ENCODE data around the gene SLC25A33. TPM values are rescaled to one million over a fixed set of nuclear protein-coding genes. Genes with fewer than 3 reads are reported as not detected.

Gene SLC25A33
- total and polyA plus RNA-seq, 2 experiments from 2014 or later: 13.3 to 18.8 TPM

DNA sequence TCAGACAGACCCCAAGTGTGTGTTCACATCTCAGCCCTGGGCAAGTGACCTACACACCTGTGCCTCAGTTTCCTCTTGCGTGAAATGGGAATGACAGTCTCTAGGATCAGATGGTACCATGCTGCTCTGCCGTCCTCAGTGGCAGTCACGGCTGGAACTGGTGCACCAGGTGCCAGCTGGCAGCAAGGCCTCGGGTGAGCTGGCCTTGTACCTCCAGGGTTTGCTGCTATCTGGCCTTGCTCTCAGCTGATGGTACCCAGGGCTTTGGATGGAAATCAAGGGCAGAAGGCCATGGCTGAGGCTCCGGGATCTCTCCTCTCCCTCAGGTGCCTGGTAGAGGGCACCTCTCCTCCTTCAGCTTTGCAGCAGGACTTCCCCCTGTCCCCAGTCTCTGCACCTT is 70.7 kb downstream of the SLC25A33 start:
- Mint-ChIP-seq H3K36me3 (ENCODE audit: low read depth) (peaks cover 12% of the 10 kb centered on the region), H3K27ac (no peak overlapping the region), H3K4me1 (no peaks in the 10 kb centered on the region), H3K4me3 (no peak overlapping the region), H3K9me3 (no peaks in the 10 kb centered on the region), H3K27me3 (ENCODE audit: insufficient read depth, low read depth, poor library complexity) (peaks cover 10% of the 10 kb centered on the region)
- Histone ChIP-seq H3F3A (replicated peaks; ENCODE audit: low read depth) (no peaks in the 10 kb centered on the region), H4K20me1 (replicated peaks; ENCODE audit: insufficient read depth) (no peaks in the 10 kb centered on the region; the same call in 1 of the 2 replicates), H3K36me3 (ENCODE audit: insufficient read depth) (0 out of 2 replicates have a peak, but pooled peaks cover 3% of the 10 kb centered on the region), H2AFZ (no peak overlapping the region), H3K9me2 (ENCODE audit: insufficient read depth) (no peaks in the 10 kb centered on the region), H3K79me2 (replicated peaks; ENCODE audit: insufficient read depth) (no peaks in the 10 kb centered on the region), H3K27me3 (ENCODE audit: insufficient read depth) (no peaks in the 10 kb centered on the region), H3K4me2 (no peak overlapping the region), H3K4me3 (no peak overlapping the region), H3K4me1 (ENCODE audit: insufficient read depth) (no peaks in the 10 kb centered on the region), H3K27ac (ENCODE audit: low read depth) (no peak overlapping the region)
- no peak for DNase-seq (ENCODE audit: low spot score)
- no peak for TF ChIP-seq CTCF (conservative IDR thresholded peaks at IDR 0.05; ENCODE audit: low read depth in 2 of 2)
- no peak for TF ChIP-seq ZNF331 (CRISPR knock-in tag; IDR thresholded peaks at IDR 0.05; ENCODE audit: low read depth)
- no peak for TF ChIP-seq ZNF114 (CRISPR knock-in tag; IDR thresholded peaks at IDR 0.05)
- TF ChIP-seq NANOG (IDR thresholded peaks at IDR 0.05; ENCODE audit: borderline replicate concordance): no peak
- no peak for TF ChIP-seq EZH2phosphoT487 (IDR thresholded peaks at IDR 0.05; ENCODE audit: unreplicated experiment)
- no peak for TF ChIP-seq CREB1 (CRISPR knock-in tag; IDR thresholded peaks at IDR 0.05; ENCODE audit: low read depth)
- TF ChIP-seq, protein P1, sequence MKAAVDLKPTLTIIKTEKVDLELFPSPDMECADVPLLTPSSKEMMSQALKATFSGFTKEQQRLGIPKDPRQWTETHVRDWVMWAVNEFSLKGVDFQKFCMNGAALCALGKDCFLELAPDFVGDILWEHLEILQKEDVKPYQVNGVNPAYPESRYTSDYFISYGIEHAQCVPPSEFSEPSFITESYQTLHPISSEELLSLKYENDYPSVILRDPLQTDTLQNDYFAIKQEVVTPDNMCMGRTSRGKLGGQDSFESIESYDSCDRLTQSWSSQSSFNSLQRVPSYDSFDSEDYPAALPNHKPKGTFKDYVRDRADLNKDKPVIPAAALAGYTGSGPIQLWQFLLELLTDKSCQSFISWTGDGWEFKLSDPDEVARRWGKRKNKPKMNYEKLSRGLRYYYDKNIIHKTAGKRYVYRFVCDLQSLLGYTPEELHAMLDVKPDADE (IDR thresholded peaks at IDR 0.05): no peak
- TF ChIP-seq JUNB (IDR thresholded peaks at IDR 0.05; ENCODE audit: unreplicated experiment): no peak
- TF ChIP-seq, protein P2, sequence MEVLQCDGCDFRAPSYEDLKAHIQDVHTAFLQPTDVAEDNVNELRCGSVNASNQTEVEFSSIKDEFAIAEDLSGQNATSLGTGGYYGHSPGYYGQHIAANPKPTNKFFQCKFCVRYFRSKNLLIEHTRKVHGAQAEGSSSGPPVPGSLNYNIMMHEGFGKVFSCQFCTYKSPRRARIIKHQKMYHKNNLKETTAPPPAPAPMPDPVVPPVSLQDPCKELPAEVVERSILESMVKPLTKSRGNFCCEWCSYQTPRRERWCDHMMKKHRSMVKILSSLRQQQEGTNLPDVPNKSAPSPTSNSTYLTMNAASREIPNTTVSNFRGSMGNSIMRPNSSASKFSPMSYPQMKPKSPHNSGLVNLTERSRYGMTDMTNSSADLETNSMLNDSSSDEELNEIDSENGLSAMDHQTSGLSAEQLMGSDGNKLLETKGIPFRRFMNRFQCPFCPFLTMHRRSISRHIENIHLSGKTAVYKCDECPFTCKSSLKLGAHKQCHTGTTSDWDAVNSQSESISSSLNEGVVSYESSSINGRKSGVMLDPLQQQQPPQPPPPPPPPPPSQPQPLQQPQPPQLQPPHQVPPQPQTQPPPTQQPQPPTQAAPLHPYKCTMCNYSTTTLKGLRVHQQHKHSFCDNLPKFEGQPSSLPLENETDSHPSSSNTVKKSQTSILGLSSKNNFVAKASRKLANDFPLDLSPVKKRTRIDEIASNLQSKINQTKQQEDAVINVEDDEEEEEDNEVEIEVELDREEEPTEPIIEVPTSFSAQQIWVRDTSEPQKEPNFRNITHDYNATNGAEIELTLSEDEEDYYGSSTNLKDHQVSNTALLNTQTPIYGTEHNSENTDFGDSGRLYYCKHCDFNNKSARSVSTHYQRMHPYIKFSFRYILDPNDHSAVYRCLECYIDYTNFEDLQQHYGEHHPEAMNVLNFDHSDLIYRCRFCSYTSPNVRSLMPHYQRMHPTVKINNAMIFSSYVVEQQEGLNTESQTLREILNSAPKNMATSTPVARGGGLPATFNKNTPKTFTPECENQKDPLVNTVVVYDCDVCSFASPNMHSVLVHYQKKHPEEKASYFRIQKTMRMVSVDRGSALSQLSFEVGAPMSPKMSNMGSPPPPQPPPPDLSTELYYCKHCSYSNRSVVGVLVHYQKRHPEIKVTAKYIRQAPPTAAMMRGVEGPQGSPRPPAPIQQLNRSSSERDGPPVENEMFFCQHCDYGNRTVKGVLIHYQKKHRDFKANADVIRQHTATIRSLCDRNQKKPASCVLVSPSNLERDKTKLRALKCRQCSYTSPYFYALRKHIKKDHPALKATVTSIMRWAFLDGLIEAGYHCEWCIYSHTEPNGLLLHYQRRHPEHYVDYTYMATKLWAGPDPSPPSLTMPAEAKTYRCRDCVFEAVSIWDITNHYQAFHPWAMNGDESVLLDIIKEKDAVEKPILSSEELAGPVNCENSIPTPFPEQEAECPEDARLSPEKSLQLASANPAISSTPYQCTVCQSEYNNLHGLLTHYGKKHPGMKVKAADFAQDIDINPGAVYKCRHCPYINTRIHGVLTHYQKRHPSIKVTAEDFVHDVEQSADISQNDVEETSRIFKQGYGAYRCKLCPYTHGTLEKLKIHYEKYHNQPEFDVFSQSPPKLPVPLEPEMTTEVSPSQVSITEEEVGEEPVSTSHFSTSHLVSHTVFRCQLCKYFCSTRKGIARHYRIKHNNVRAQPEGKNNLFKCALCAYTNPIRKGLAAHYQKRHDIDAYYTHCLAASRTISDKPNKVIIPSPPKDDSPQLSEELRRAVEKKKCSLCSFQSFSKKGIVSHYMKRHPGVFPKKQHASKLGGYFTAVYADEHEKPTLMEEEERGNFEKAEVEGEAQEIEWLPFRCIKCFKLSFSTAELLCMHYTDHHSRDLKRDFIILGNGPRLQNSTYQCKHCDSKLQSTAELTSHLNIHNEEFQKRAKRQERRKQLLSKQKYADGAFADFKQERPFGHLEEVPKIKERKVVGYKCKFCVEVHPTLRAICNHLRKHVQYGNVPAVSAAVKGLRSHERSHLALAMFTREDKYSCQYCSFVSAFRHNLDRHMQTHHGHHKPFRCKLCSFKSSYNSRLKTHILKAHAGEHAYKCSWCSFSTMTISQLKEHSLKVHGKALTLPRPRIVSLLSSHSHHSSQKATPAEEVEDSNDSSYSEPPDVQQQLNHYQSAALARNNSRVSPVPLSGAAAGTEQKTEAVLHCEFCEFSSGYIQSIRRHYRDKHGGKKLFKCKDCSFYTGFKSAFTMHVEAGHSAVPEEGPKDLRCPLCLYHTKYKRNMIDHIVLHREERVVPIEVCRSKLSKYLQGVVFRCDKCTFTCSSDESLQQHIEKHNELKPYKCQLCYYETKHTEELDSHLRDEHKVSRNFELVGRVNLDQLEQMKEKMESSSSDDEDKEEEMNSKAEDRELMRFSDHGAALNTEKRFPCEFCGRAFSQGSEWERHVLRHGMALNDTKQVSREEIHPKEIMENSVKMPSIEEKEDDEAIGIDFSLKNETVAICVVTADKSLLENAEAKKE (CRISPR knock-in tag; IDR thresholded peaks at IDR 0.05): no peak
- no peak for TF ChIP-seq POLR2AphosphoS5 (IDR thresholded peaks at IDR 0.05; ENCODE audit: low read depth)
- no peak for TF ChIP-seq STAT1 (IDR thresholded peaks at IDR 0.05; ENCODE audit: unreplicated experiment)
- TF ChIP-seq, protein P3, sequence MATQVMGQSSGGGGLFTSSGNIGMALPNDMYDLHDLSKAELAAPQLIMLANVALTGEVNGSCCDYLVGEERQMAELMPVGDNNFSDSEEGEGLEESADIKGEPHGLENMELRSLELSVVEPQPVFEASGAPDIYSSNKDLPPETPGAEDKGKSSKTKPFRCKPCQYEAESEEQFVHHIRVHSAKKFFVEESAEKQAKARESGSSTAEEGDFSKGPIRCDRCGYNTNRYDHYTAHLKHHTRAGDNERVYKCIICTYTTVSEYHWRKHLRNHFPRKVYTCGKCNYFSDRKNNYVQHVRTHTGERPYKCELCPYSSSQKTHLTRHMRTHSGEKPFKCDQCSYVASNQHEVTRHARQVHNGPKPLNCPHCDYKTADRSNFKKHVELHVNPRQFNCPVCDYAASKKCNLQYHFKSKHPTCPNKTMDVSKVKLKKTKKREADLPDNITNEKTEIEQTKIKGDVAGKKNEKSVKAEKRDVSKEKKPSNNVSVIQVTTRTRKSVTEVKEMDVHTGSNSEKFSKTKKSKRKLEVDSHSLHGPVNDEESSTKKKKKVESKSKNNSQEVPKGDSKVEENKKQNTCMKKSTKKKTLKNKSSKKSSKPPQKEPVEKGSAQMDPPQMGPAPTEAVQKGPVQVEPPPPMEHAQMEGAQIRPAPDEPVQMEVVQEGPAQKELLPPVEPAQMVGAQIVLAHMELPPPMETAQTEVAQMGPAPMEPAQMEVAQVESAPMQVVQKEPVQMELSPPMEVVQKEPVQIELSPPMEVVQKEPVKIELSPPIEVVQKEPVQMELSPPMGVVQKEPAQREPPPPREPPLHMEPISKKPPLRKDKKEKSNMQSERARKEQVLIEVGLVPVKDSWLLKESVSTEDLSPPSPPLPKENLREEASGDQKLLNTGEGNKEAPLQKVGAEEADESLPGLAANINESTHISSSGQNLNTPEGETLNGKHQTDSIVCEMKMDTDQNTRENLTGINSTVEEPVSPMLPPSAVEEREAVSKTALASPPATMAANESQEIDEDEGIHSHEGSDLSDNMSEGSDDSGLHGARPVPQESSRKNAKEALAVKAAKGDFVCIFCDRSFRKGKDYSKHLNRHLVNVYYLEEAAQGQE (IDR thresholded peaks at IDR 0.05; ENCODE audit: unreplicated experiment): no peak
- TF ChIP-seq EZH2 (IDR thresholded peaks at IDR 0.05; ENCODE audit: low read depth, unreplicated experiment): no peak
- ATAC-seq: no peak
